Effector memory CD4-positive, alpha-beta T cell (primary cell): ENCODE measurements around the gene SMIM10L2A.
A peak's percentile ranks its signal among the peaks of the same experiment; 100 is the strongest.
"Not testable (repeated sequence)": the region's sequence is repeated elsewhere in the genome, so short reads cannot be mapped to it uniquely, and the experiment has no call there.

Experiments used
- DNase-seq, 3 donors: peaks; one replicate each; pipeline ENCODE4 v3.0.0-alpha.2; 2020
- H3K27ac ChIP-seq: 2 replicates; pipeline ENCODE4 v1.7.0; 2013; ENCODE audit warnings: mild to moderate bottlenecking, low read length, moderate library complexity; ENCODE audit not compliant: insufficient read depth, poor library complexity, severe bottlenecking
- H3K27me3 ChIP-seq: replicated peaks from 2 replicates; pipeline ENCODE4 v1.7.0; 2013; ENCODE audit warnings: mild to moderate bottlenecking, low read length; ENCODE audit not compliant: insufficient read depth, control insufficient read depth, poor library complexity, severe bottlenecking
- H3K36me3 ChIP-seq: 2 replicates; pipeline ENCODE4 v1.7.0; 2013; ENCODE audit warnings: mild to moderate bottlenecking, low read length, moderate library complexity; ENCODE audit not compliant: control insufficient read depth, insufficient read depth
- H3K4me1 ChIP-seq: 2 replicates; pipeline ENCODE4 v1.7.0; 2013; ENCODE audit warnings: low read length, mild to moderate bottlenecking; ENCODE audit not compliant: control insufficient read depth, insufficient read depth, poor library complexity, severe bottlenecking
- H3K4me3 ChIP-seq: 2 replicates; pipeline ENCODE4 v1.7.0; 2013; ENCODE audit warnings: low read length, low read depth, mild to moderate bottlenecking; ENCODE audit not compliant: insufficient read depth, poor library complexity, severe bottlenecking
- H3K9me3 ChIP-seq: 2 replicates; pipeline ENCODE4 v1.7.0; 2013; ENCODE audit warnings: mild to moderate bottlenecking, low read length, moderate library complexity; ENCODE audit not compliant: control insufficient read depth

Gene SMIM10L2A

DNA sequence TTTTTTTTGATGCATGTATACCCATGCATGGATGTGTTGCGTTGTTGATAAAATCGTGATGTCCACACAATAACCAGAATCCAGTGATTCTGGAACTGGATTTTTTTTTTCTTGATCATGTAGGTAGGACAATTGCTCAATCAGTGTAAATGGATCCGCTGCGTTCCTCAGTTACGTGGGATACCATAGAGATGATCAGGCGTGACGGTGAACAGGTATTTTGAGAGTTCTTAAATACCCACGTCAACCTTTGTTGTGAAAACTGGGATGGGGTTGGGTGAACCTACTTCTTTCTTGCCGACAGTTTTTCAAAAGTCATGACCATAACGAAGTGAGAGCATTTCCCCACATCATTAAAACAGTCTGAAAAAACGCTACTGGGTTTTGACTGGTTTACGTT is 913 bp upstream of the SMIM10L2A start:
- no peak overlapping the region for H3K4me3 ChIP-seq
- no peaks in the 10 kb centered on the region for H3K9me3 ChIP-seq
- no peaks in the 10 kb centered on the region for H3K27me3 ChIP-seq
- DNase-seq: no peak
- H3K27ac ChIP-seq: no peak overlapping the region
- no peaks in the 10 kb centered on the region for H3K36me3 ChIP-seq
- peaks cover 4% of the 10 kb centered on the region for H3K4me1 ChIP-seq

DNA sequence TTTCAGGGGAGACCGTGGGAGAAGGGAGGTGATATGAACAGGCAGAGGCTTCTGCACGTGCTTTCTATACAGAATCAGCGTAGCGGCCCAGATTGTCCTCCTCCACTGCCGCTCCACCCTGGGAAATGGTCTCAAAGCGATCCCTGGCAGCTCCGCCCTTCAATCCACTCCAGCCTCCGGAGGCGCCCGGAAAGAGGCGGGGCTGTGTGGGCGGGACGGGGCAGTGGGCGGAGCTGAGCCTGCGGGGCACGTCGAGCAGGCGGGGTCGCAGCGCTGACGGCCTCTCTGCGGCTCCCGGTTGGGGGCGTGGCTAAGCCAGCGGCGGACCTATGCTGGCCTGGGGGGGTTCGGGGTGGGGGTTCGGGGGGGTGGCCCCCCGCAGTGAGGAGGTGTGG is 210 bp upstream of the SMIM10L2A start:
- Histone ChIP-seq H3K27ac (no peak overlapping the region), H3K9me3 (no peaks in the 10 kb centered on the region), H3K27me3 (no peaks in the 10 kb centered on the region), H3K4me1 (peaks cover 4% of the 10 kb centered on the region), H3K36me3 (no peaks in the 10 kb centered on the region), H3K4me3 (no peak overlapping the region)
- peak; percentile 80 to 85 (median 83) for DNase-seq

DNA sequence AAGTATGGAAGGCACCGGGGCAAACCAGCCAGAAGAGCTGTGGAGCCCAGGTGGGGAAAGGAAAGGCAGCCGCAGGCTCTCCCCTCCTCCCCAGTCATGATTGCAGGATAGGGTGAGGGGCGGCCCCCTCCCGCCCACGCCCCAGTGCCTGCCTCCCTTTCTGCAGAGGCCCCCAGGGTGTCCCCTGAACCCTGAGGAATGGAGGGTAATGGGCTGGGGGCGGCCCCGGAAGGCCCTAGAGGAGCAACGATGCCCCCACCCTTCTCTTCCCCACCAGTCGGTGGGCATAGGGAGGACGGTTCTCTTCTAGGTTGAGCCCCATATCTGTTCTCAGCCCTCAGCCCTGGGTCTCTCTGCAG is 1.0 kb downstream of the SMIM10L2A start:
- not testable (repeated sequence) for H3K9me3 ChIP-seq, H3K4me3 ChIP-seq, H3K36me3 ChIP-seq, DNase-seq, H3K27me3 ChIP-seq, H3K27ac ChIP-seq, H3K4me1 ChIP-seq

DNA sequence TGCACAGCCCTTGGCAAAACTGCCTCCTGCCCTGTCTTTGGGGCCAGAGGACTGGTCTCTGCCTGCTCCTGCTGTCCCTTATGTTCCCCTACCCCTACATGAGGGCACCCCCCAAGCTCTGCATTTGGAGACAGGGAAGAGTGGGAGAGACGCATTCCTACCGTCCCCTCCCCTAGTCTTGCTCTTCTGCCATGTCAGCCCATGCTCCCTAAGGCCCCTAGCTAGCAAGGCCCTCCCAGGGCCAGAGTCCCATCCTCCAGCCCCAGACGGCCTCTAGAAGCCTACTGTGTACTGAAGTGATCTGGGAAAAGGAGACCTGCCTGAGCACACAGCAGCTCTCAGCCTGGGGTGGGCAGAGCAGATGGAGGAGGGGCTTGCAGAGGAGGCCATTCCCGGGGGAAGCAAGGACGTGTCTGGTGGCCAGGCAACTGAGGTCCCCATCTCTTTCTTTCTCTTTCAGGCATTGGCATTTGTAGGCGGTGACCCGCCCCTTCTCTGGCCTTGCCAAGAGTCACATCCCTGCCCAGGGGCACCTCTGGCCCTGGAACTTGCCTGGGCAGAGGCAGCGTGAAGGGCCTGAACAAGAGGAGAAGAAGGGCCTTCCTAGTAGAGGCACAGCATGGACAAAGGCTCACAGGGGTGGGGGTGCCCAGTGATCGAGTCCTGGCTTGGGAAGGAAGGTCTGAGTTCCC is 1.6 kb downstream of the SMIM10L2A start:
- not testable (repeated sequence) for DNase-seq, H3K36me3 ChIP-seq

DNA sequence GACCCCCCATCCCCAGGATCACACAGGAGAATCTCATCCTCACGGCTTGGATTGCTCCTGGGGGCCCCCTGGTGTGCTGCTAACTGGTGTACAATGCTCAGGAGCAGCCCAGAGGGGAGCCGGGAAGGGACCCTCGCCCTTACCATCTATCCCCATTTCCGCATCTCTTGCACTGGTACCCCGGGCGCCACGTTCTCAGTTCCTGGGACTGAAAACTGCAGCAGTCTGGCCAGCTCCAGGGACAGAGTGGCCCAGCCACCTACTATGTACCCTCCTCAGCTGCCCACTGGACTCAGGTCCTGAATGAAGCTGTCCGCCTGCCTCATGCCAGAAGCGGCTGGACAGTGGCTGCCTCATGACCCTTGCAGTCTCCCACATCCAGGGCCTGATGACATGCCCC is 2.7 kb downstream of the SMIM10L2A start:
- Histone ChIP-seq H3K9me3 (no peaks in the 10 kb centered on the region), H3K27ac (no peak overlapping the region), H3K4me1 (peaks cover 4% of the 10 kb centered on the region), H3K27me3 (no peaks in the 10 kb centered on the region), H3K4me3 (no peak overlapping the region), H3K36me3 (no peaks in the 10 kb centered on the region)
- no peak for DNase-seq

More for the DNA sequence above, 1.6 kb downstream of the SMIM10L2A start:
- H3K4me3 ChIP-seq, H3K9me3 ChIP-seq, H3K4me1 ChIP-seq, H3K27ac ChIP-seq, H3K27me3 ChIP-seq: not testable (repeated sequence)

DNA sequence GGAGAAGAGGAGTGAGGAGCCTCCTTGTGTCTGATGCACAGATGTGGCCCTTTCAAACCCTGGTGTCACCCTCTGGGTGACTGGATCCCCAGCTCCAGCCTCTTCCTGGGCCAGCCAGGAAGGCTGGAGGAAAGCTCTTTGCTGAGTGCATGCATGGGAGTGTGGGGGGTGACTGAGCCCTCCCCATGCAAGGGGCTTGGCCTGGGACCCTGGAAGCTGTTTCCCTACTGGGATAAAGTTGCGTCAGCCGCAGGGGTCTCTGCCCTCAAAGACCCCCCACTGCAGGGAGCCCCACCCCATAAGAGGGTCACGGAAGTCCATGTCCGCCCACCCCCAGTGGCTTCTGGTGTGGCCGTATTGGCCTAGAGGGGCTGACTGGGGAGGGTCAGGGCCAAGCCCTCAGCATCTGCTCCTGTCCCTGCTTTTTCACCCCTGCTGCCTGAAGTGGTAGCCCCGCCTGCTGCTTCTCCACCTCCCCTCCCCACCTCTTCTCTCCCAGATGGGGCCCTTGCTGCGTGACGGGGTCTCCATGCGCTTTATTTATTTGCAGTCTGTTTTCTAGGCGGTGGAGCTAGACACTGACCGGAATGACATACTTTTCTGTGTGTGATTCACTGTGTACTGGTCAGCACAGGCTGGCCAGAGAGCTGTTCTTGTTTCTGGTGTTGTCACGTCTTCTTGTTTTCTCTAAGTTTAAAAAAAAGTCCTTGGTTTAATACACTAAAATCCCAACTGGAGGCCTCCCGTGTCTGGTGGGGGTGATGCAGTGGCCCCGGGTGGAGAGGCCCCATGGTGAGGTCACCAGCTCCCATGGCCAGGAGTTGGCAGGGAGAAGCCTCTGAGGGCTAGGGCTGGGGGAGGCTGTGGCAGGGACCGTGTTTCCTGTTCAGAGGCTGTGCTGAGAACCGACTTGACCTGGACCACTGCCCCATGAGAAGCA is 3.6 kb downstream of the SMIM10L2A start:
- no peaks in the 10 kb centered on the region for H3K36me3 ChIP-seq
- DNase-seq: no peak

DNA sequence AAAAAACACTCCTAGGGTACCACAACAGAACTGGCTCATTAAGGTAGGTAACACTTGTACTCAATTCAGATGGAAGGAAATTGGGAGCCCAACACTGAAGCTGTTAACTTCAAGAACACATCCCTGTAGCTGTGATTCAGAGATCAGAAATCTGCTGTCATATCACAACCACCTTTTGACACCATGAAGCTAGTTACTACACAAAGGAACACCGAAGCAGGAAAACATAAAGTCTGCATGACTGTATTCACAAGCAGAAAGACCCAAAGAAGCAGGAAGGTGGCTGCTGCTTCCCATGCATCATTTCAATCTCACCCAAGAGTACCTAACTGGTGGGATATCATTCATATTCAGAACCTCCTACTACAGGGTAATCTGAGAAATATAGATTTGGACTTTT is 7.7 kb downstream of the SMIM10L2A start:
- DNase-seq: no peak
- Histone ChIP-seq H3K36me3 (no peaks in the 10 kb centered on the region), H3K27me3 (no peaks in the 10 kb centered on the region), H3K9me3 (no peaks in the 10 kb centered on the region), H3K4me1 (no peaks in the 10 kb centered on the region), H3K27ac (no peak overlapping the region), H3K4me3 (no peak overlapping the region)

More for the DNA sequence above, 3.6 kb downstream of the SMIM10L2A start:
- peaks cover 4% of the 10 kb centered on the region for H3K4me1 ChIP-seq
- no peak overlapping the region for H3K27ac ChIP-seq
- no peak overlapping the region for H3K4me3 ChIP-seq
- H3K27me3 ChIP-seq: no peaks in the 10 kb centered on the region
- no peaks in the 10 kb centered on the region for H3K9me3 ChIP-seq

DNA sequence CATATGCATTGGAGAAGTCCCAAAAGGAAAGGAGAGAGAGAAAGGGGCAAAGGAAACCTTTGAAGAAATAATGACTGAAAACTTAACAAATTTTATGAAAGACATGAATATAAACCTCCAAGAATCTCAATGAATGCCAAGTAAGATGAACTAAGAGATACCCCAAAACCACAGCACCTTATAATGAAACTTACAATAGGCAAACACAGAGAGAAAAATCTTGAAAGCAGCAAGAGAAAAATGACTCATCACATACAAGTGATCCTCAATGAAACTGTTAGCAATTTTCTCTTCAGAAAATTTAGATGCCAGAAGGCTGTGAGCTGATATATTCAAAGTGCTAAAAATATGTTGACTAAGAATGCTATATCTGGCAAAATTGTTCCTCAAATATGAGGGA is 10.1 kb downstream of the SMIM10L2A start:
- no peak for DNase-seq
- no peaks in the 10 kb centered on the region for H3K4me1 ChIP-seq
- H3K9me3 ChIP-seq: no peaks in the 10 kb centered on the region
- H3K27ac ChIP-seq: no peak overlapping the region
- H3K4me3 ChIP-seq: no peak overlapping the region
- H3K27me3 ChIP-seq: no peaks in the 10 kb centered on the region
- H3K36me3 ChIP-seq: no peaks in the 10 kb centered on the region

DNA sequence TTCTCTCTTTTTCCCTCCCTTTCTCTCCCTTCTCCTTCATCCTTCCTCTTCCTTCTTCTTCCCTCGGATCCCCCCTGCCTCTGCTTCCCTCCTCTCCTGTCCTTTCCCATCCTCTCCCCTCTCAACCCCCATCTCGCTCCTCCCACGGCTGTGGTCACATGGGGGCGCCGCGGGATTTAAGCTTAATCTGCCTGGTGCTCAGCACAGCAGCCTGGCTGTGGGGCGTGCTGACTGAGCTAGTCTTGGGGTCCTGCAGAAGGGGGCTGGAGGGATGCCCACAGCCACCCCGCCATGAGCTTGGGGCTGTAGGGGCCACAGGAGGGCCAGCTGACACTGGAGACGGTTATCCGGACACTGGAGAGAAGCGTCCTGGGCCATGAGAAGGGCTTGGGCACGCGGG is 10.7 kb downstream of the SMIM10L2A start:
- DNase-seq: no peak
- Histone ChIP-seq H3K9me3 (no peaks in the 10 kb centered on the region), H3K4me3 (no peak overlapping the region), H3K27ac (no peak overlapping the region), H3K4me1 (no peaks in the 10 kb centered on the region), H3K27me3 (no peaks in the 10 kb centered on the region), H3K36me3 (no peaks in the 10 kb centered on the region)

DNA sequence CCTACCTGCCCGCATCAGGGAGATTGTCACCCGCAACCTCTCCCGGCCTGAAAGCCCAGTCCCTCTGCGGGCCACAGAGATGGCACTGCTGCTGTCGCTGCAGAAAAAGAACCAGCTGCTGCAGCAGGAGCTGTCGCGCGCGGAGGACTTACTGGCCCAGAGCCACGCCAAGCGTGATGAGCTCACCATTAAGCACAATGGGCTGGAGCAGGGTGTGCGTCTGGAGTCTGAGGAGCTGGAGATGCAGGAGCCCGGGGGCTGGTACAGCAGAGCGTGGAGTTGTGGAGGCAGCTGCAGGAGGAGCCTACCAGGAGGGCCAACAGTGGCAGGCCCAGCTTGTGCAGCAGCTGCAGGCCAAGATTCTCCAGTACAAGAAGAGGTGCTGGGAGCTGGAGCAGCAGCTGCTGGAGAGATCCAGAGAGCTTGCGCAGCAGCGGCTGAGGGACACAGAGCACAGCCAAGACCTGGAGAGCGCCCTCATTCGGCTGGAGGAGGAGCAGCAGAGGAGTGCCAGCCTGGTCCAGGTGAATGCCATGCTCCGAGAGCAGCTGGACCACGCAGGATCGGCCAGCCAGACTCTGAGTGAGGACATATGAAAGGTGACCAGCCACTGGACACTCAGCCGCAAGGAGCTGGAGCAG is 11.3 kb downstream of the SMIM10L2A start:
- Histone ChIP-seq H3K27me3 (no peaks in the 10 kb centered on the region), H3K4me3 (no peak overlapping the region), H3K36me3 (no peaks in the 10 kb centered on the region), H3K27ac (no peak overlapping the region), H3K4me1 (no peaks in the 10 kb centered on the region), H3K9me3 (no peaks in the 10 kb centered on the region)
- DNase-seq: no peak
